ENCODE results near the gene RNF123.
"Not testable (repeated sequence)": the region's sequence is repeated elsewhere in the genome, so short reads cannot be mapped to it uniquely, and the experiment has no call there.

Gene RNF123

GRCh38 chr3:49675912-49676311, 13.4 kb upstream of the RNF123 start:
- no peak for DNase-seq

GRCh38 chr3:49680493-49681231, 8.7 kb upstream of the RNF123 start:
- DNase-seq: no peak

GRCh38 chr3:49681232-49681522, 8.2 kb upstream of the RNF123 start:
- DNase-seq: no peak

- no peak for DNase-seq
Measured at GRCh38 chr3:49681543-49681942, 7.8 kb upstream of the RNF123 start.

GRCh38 chr3:49683162-49683561, 6.2 kb upstream of the RNF123 start:
- DNase-seq: no peak

GRCh38 chr3:49684453-49684852, 4.9 kb upstream of the RNF123 start:
- DNase-seq: not testable (repeated sequence)

GRCh38 chr3:49685103-49685502, 4.3 kb upstream of the RNF123 start:
- DNase-seq: not testable (repeated sequence)

GRCh38 chr3:49685846-49686245, 3.5 kb upstream of the RNF123 start:
- not testable (repeated sequence) for DNase-seq

GRCh38 chr3:49686346-49686745, 3.0 kb upstream of the RNF123 start:
- DNase-seq: not testable (repeated sequence)

- not testable (repeated sequence) for DNase-seq
Measured at GRCh38 chr3:49686769-49687423, 2.5 kb upstream of the RNF123 start.

GRCh38 chr3:49687424-49687795, 1.9 kb upstream of the RNF123 start:
- DNase-seq: not testable (repeated sequence)

GRCh38 chr3:49688338-49689045, 865 bp upstream of the RNF123 start:
- not testable (repeated sequence) for DNase-seq

GRCh38 chr3:49689908-49690624, 709 bp downstream of the RNF123 start:
- DNase-seq: not testable (repeated sequence)

GRCh38 chr3:49690856-49691255, 1.5 kb downstream of the RNF123 start:
- not testable (repeated sequence) for DNase-seq

GRCh38 chr3:49691481-49691880, 2.1 kb downstream of the RNF123 start:
- DNase-seq: not testable (repeated sequence)

GRCh38 chr3:49694409-49695070, 5.2 kb downstream of the RNF123 start:
- DNase-seq: not testable (repeated sequence)

- DNase-seq: not testable (repeated sequence)
Measured at GRCh38 chr3:49695350-49696015, 6.1 kb downstream of the RNF123 start.

- no peak for DNase-seq
Measured at GRCh38 chr3:49699281-49699979, 10.1 kb downstream of the RNF123 start.

GRCh38 chr3:49700014-49700413, 10.7 kb downstream of the RNF123 start:
- DNase-seq: no peak
